Type B pancreatic cell (in vitro differentiated cells): ENCODE data around the gene GET3. TPM values are rescaled to one million over a fixed set of nuclear protein-coding genes. Genes with fewer than 3 reads are reported as not detected.

Experiments used
- DNase-seq: peaks from one replicate; pipeline ENCODE4 v3.0.0; 2021; ENCODE audit warnings: mixed read lengths; ENCODE audit not compliant: unreplicated experiment; ENCODE audit errors: extremely low spot score
- H3K27ac Mint-ChIP-seq: 2 replicates; pipeline ENCODE4 v1.8.0; 2021; ENCODE audit warnings: mild to moderate bottlenecking, mixed read lengths
- H3K27me3 Mint-ChIP-seq: 2 replicates; pipeline ENCODE4 v1.8.0; 2021; ENCODE audit warnings: mixed read lengths
- H3K36me3 Mint-ChIP-seq: 2 replicates; pipeline ENCODE4 v1.8.0; 2021; ENCODE audit warnings: mixed read lengths
- H3K4me1 Mint-ChIP-seq: one replicate; pipeline ENCODE4 v1.8.0; 2021; ENCODE audit warnings: mixed read lengths; ENCODE audit not compliant: unreplicated experiment
- H3K4me3 Mint-ChIP-seq: 2 replicates; pipeline ENCODE4 v1.8.0; 2021; ENCODE audit warnings: mild to moderate bottlenecking, mixed read lengths
- H3K9me3 Mint-ChIP-seq: 2 replicates; pipeline ENCODE4 v1.8.0; 2021; ENCODE audit warnings: mixed read lengths
- total RNA-seq: library from RNA; stranded (reverse); gene quantifications from 2 replicates; pipeline ENCODE4 v1.2.1, GENCODE V29; 2021; ENCODE audit warnings: low replicate concordance
- TF ChIP-seq, protein P1 (sequence below): fragments of 200-600 bp; sonication (generic); conservative IDR thresholded peaks from 2 replicates; pipeline ENCODE4 v1.5.0; 2021; ENCODE audit warnings: antibody characterized with exemption, mild to moderate bottlenecking

GET3 gene
- total RNA-seq, 1 donor from 2014 or later, result 59.6 TPM

DNA sequence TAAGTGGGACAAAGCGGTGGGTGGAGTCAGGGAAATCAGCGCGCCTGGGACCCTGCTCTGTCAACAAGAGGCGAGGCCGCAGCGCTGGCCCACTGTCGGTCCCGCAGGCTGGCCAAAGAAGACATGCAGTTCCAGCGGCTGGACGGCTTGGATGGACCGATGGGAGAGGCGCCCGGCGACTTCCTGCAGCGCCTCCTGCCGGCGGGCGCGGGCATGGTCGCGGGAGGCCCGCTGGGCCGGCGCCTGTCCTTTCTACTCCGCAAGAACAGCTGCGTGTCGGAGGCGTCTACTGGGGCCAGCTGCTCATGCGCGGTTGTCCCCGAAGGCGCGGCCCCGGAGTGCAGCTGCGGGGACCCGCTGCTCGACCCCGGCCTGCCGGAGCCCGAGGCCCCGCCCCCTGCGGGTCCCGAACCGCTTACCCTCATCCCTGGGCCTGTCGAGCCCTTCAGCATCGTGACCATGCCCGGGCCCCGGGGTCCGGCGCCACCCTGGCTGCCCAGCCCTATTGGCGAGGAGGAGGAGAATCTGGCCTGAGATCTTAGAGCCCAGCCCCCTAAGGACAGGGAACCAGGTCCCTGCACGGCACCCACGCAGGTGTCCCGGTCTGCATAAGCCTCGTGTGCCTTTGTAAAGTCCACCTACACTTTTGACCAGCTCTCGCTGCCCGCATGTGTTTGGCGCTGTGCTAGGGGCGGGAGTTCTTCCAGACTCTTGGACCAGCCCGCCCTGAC, 20.4 kb downstream of the GET3 start:
- no peak overlapping the region for H3K27ac Mint-ChIP-seq

DNA sequence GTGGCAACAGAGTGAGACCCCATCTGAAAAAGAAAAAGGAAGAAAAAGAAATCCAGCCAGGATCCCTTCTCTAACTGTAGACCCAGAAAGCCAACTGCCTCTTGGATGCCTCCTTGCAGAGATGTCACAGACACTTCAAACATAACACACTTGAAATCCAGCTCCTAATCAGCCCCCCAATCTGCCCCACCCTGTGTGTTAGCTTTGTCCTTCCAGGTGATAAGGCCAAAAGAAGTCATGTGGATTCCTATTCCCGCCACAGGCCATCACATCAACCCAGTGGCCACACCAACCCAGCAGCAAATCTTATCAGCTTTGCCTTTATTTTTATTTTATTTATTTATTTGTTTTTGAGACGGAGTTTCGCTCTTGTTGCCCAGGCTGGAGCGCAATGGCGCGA, 22.4 kb downstream of the GET3 start:
- H3K36me3 Mint-ChIP-seq, result peaks cover 4% of the 10 kb centered on the region
- TF ChIP-seq, protein P1, sequence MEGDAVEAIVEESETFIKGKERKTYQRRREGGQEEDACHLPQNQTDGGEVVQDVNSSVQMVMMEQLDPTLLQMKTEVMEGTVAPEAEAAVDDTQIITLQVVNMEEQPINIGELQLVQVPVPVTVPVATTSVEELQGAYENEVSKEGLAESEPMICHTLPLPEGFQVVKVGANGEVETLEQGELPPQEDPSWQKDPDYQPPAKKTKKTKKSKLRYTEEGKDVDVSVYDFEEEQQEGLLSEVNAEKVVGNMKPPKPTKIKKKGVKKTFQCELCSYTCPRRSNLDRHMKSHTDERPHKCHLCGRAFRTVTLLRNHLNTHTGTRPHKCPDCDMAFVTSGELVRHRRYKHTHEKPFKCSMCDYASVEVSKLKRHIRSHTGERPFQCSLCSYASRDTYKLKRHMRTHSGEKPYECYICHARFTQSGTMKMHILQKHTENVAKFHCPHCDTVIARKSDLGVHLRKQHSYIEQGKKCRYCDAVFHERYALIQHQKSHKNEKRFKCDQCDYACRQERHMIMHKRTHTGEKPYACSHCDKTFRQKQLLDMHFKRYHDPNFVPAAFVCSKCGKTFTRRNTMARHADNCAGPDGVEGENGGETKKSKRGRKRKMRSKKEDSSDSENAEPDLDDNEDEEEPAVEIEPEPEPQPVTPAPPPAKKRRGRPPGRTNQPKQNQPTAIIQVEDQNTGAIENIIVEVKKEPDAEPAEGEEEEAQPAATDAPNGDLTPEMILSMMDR, result no peak
- H3K4me1 Mint-ChIP-seq, result peaks cover 4% of the 10 kb centered on the region
- H3K27me3 Mint-ChIP-seq, result peaks cover 6% of the 10 kb centered on the region
- H3K27ac Mint-ChIP-seq, result no peak overlapping the region
- H3K4me3 Mint-ChIP-seq, result no peak overlapping the region
- DNase-seq, result no peak
- H3K9me3 Mint-ChIP-seq, result no peaks in the 10 kb centered on the region

More for the DNA sequence above, 20.4 kb downstream of the GET3 start:
- Mint-ChIP-seq H3K9me3 (no peaks in the 10 kb centered on the region), H3K27me3 (peaks cover 14% of the 10 kb centered on the region), H3K36me3 (peaks cover 4% of the 10 kb centered on the region), H3K4me1 (peaks cover 4% of the 10 kb centered on the region), H3K4me3 (peak overlapping the region; percentile 75)
- TF ChIP-seq, protein P1, result peak; percentile 100
- peak; percentile 88 for DNase-seq

DNA sequence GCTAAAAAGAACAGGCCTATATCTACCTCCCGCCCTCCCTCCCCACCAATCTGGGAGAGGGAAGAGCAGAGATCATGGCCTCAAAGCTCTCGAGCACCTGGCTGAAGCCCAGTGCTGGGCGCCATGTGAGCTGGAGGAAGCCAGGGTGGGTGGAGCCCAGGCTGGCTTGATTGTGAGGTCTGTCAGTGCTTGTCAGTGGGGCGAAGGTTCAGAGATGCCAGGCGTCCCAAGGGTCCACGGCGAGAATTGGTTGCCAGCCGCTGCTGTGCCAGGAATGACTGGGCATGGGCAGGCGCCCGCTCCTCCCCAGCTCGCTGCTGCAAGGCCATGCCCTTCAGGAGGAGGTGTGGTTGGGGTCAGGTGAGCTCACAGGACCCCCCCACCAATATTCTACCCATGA, 25.8 kb downstream of the GET3 start:
- no peaks in the 10 kb centered on the region for H3K27me3 Mint-ChIP-seq
- TF ChIP-seq, protein P1, result no peak
- no peak for DNase-seq
- H3K36me3 Mint-ChIP-seq, result peaks cover 4% of the 10 kb centered on the region
- peaks cover 4% of the 10 kb centered on the region for H3K4me1 Mint-ChIP-seq
- no peak overlapping the region for H3K4me3 Mint-ChIP-seq
- no peak overlapping the region for H3K27ac Mint-ChIP-seq
- H3K9me3 Mint-ChIP-seq, result no peaks in the 10 kb centered on the region

DNA sequence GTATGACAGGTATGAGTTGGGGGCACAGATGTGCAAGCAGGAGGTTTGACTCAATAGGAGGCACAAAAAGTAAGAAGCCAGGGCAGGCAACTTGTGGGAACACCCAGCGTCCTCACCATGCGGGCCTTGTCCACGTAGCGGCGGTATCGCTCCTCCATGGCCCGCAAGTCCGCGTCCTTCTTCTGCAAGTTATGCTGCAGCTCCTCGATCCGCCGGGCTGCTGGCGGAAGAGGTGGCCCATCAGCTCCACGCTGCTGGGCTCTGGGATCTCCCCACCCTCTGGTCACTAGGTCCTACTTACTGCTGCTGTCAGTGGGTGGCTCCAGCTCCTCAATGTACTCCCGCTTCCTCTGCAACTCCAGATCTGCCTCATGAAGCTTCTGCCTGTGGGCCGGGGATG, 27.4 kb downstream of the GET3 start:
- Mint-ChIP-seq H3K4me3 (no peak overlapping the region), H3K4me1 (peaks cover 4% of the 10 kb centered on the region), H3K27ac (no peak overlapping the region), H3K27me3 (no peaks in the 10 kb centered on the region), H3K36me3 (peaks cover 4% of the 10 kb centered on the region), H3K9me3 (no peaks in the 10 kb centered on the region)
- TF ChIP-seq, protein P1, result no peak
- no peak for DNase-seq

DNA sequence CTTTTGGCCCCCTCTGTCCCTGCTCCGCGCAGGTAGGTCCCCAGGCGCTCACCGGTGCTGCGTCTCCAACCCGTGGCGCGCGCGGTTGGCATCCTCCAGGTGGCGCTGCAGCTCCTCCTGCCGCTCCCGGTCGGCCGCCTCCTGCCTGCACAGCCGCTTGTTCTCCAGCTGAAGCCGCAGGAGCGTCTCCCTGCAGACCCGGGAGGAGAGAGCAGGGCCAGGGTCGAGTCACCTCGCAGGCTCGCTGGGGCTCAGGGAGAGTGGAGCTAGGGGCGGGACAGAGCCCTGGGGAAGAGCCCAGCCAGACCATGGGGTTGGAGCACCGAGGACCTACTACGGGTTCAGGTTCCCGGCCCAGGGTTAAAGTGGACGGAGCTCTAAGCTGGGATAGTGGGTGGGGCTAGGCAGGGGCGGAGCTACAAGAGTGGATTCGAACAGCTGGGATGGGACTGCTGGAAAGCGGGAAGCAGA, 28.8 kb downstream of the GET3 start:
- TF ChIP-seq, protein P1, result peak; percentile 82
- Mint-ChIP-seq H3K36me3 (no peaks in the 10 kb centered on the region), H3K9me3 (no peaks in the 10 kb centered on the region), H3K4me1 (no peaks in the 10 kb centered on the region), H3K4me3 (peak overlapping the region; percentile 80), H3K27me3 (no peaks in the 10 kb centered on the region), H3K27ac (peak overlapping the region; percentile 50)
- DNase-seq, result peak; percentile 85
